ENCODE results near the gene EEF1E1. TPM values are rescaled to one million over a fixed set of nuclear protein-coding genes. Genes with fewer than 3 reads are reported as not detected.

Gene EEF1E1
- total RNA-seq = 11.5 and 55.8 TPM in 2 replicates
- 62.9 and 87.8 TPM in 2 replicates for polyA plus RNA-seq

GRCh38 chr6:8102122-8102958 lies at the start of gene EEF1E1:
EEF1E1 (minus strand) TSS chr6:8102548; CDS start chr6:8102521, 27 bp downstream.
- peak; percentile 95 to 96 for DNase-seq (ENCODE audit: low read depth in 1 of 2, low spot score in 1 of 2)
- H3K4me3 ChIP-seq = peak within 1 kb of the TSS; percentile 94
- TF ChIP-seq, protein P1, sequence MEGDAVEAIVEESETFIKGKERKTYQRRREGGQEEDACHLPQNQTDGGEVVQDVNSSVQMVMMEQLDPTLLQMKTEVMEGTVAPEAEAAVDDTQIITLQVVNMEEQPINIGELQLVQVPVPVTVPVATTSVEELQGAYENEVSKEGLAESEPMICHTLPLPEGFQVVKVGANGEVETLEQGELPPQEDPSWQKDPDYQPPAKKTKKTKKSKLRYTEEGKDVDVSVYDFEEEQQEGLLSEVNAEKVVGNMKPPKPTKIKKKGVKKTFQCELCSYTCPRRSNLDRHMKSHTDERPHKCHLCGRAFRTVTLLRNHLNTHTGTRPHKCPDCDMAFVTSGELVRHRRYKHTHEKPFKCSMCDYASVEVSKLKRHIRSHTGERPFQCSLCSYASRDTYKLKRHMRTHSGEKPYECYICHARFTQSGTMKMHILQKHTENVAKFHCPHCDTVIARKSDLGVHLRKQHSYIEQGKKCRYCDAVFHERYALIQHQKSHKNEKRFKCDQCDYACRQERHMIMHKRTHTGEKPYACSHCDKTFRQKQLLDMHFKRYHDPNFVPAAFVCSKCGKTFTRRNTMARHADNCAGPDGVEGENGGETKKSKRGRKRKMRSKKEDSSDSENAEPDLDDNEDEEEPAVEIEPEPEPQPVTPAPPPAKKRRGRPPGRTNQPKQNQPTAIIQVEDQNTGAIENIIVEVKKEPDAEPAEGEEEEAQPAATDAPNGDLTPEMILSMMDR (IDR thresholded peaks at IDR 0.05; ENCODE audit: low read depth, low read length) = no peak
- peaks cover 4% of the 10 kb centered on the region for H3K27me3 ChIP-seq
- H3K27ac ChIP-seq = peak within 1 kb of the TSS; percentile 17
- no peaks in the 10 kb centered on the region for H3K9me3 ChIP-seq (ENCODE audit: low read depth)
- H3K4me1 ChIP-seq (ENCODE audit: low read depth) = peaks cover 5% of the 10 kb centered on the region
- H3K36me3 ChIP-seq = no peaks in the 10 kb centered on the region

DNA sequence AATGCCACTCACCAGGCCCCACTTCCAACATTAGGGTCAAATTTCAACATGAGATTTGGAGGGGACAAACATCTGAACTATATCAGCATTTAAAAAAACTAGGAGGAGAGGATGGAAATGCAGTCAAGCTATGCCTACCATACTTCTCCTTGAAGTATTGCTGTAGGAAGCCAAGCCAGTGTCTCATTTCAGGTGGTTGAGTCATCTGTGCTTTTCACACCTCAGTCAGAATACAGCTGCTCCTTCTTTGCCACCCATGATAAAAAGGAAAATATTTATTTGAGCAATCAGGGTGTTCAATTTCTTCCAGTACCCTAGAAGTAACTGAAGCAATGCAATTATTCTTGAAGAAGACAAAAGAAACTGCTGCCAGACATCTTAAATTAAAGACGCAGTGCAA lies 47.0 kb upstream of the EEF1E1 start:
- H3K27me3 ChIP-seq = no peaks in the 10 kb centered on the region
- H3K27ac ChIP-seq = no peak overlapping the region
- TF ChIP-seq, protein P1 (IDR thresholded peaks at IDR 0.05; ENCODE audit: low read depth, low read length) = no peak
- no peak overlapping the region for H3K4me3 ChIP-seq
- no peaks in the 10 kb centered on the region for H3K4me1 ChIP-seq (ENCODE audit: low read depth)
- no peaks in the 10 kb centered on the region for H3K9me3 ChIP-seq (ENCODE audit: low read depth)
- DNase-seq (ENCODE audit: low read depth in 1 of 2, low spot score in 1 of 2) = no peak
- no peaks in the 10 kb centered on the region for H3K36me3 ChIP-seq

- Histone ChIP-seq H3K4me1 (ENCODE audit: low read depth) (no peaks in the 10 kb centered on the region), H3K4me3 (no peak overlapping the region), H3K36me3 (no peaks in the 10 kb centered on the region), H3K27ac (no peak overlapping the region), H3K9me3 (ENCODE audit: low read depth) (no peaks in the 10 kb centered on the region), H3K27me3 (no peaks in the 10 kb centered on the region)
- TF ChIP-seq, protein P1 (IDR thresholded peaks at IDR 0.05; ENCODE audit: low read depth, low read length) = no peak
- no peak for DNase-seq (ENCODE audit: low read depth in 1 of 2, low spot score in 1 of 2)
Observed at GRCh38 chr6:8143945-8144344, 41.6 kb upstream of the EEF1E1 start.

DNA sequence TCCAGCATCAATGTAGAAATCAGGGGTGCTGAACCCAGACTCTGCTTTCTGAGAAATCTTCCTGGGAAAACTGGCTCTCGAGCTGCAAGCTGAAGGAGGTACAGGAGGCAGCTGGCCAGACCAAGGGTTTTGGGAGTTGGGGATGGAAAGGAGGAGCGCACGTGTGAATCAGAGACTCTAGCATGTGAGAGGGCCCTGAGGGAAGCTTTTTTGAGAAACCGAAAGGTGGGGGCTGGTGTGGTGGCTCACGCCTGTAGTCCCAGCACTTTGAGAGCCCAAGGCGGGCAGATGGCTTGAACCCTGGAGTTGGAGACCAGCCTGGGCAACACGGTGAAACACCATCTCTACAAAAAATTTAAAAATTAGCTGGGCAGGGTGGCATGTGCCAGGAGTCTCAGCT lies 37.1 kb upstream of the EEF1E1 start:
- H3K9me3 ChIP-seq (ENCODE audit: low read depth) = no peaks in the 10 kb centered on the region
- no peaks in the 10 kb centered on the region for H3K4me1 ChIP-seq (ENCODE audit: low read depth)
- no peaks in the 10 kb centered on the region for H3K27me3 ChIP-seq
- TF ChIP-seq, protein P1 (IDR thresholded peaks at IDR 0.05; ENCODE audit: low read depth, low read length) = no peak
- H3K36me3 ChIP-seq = no peaks in the 10 kb centered on the region
- H3K4me3 ChIP-seq = no peak overlapping the region
- H3K27ac ChIP-seq = no peak overlapping the region
- no peak for DNase-seq (ENCODE audit: low read depth in 1 of 2, low spot score in 1 of 2)

DNA sequence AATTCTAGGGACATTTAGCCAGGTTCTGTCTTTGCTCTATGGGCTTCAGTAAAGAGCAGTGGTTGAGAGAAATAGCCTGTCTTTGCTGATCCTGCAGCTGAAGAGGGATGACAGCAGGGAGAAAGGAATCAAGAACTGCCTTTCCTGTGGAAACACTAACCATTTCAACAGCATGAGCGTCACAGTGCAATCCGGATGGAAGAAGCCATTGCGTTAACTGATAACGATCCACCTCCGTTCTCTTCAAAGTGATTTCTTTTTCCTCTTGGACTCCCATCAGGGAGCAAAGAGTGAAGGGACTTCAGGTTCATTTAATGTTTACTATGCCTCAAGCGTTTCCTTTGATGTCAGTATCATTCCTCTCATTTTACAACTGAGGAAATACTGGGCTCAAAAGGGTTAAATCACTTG lies 35.2 kb upstream of the EEF1E1 start:
- peak in 1 of 2 donors; percentile 1 for DNase-seq (ENCODE audit: low read depth in 1 of 2, low spot score in 1 of 2)
- Histone ChIP-seq H3K4me3 (no peak overlapping the region), H3K27ac (no peak overlapping the region), H3K27me3 (no peaks in the 10 kb centered on the region), H3K9me3 (ENCODE audit: low read depth) (no peaks in the 10 kb centered on the region), H3K36me3 (no peaks in the 10 kb centered on the region), H3K4me1 (ENCODE audit: low read depth) (no peaks in the 10 kb centered on the region)
- TF ChIP-seq, protein P1 (IDR thresholded peaks at IDR 0.05; ENCODE audit: low read depth, low read length) = no peak

Measured in cardiac muscle cell (in vitro differentiated cells and primary cell).